Measurements from ENCODE around the gene MPO. TPM values are rescaled to one million over a fixed set of nuclear protein-coding genes. Genes with fewer than 3 reads are reported as not detected.
A peak's percentile ranks its signal among the peaks of the same experiment; 100 is the strongest.

The MPO gene
- not detected in 2 replicates for total RNA-seq
- long read RNA-seq = 0 reads

- H3K36me3 Mint-ChIP-seq (ENCODE audit: unreplicated experiment) = no peaks in the 10 kb centered on the region
- no peak within 1 kb of the TSS for H3K27ac Mint-ChIP-seq (ENCODE audit: unreplicated experiment)
- H3K9me3 Mint-ChIP-seq (ENCODE audit: unreplicated experiment) = no peaks in the 10 kb centered on the region
- peak; percentile 69 for DNase-seq (ENCODE audit: extremely low spot score, unreplicated experiment)
- no peak for TF ChIP-seq CTCF (IDR thresholded peaks at IDR 0.05)
- H3K4me1 Mint-ChIP-seq (ENCODE audit: unreplicated experiment) = peaks cover 2% of the 10 kb centered on the region
- no peaks in the 10 kb centered on the region for H3K27me3 Mint-ChIP-seq (ENCODE audit: unreplicated experiment)
- H3K4me3 Mint-ChIP-seq (ENCODE audit: unreplicated experiment) = no peak within 1 kb of the TSS
These were observed at the start of gene MPO for GRCh38 chr17:58280480-58281217. MPO (minus strand) TSS chr17:58280935; CDS start chr17:58280758, 177 bp downstream.

- Mint-ChIP-seq H3K4me1 (ENCODE audit: unreplicated experiment) (no peaks in the 10 kb centered on the region), H3K27ac (ENCODE audit: unreplicated experiment) (no peak overlapping the region), H3K9me3 (ENCODE audit: unreplicated experiment) (no peaks in the 10 kb centered on the region), H3K4me3 (ENCODE audit: unreplicated experiment) (no peak overlapping the region), H3K27me3 (ENCODE audit: unreplicated experiment) (peaks cover 8% of the 10 kb centered on the region), H3K36me3 (ENCODE audit: unreplicated experiment) (no peaks in the 10 kb centered on the region)
- TF ChIP-seq CTCF (IDR thresholded peaks at IDR 0.05) = no peak
- DNase-seq (ENCODE audit: extremely low spot score, unreplicated experiment) = no peak
These were observed 49.2 kb upstream of the MPO start for GRCh38 chr17:58329810-58330537.

- H3K4me1 Mint-ChIP-seq (ENCODE audit: unreplicated experiment) = no peaks in the 10 kb centered on the region
- H3K36me3 Mint-ChIP-seq (ENCODE audit: unreplicated experiment) = no peaks in the 10 kb centered on the region
- H3K9me3 Mint-ChIP-seq (ENCODE audit: unreplicated experiment) = no peaks in the 10 kb centered on the region
- H3K27me3 Mint-ChIP-seq (ENCODE audit: unreplicated experiment) = peaks cover 8% of the 10 kb centered on the region
- no peak overlapping the region for H3K4me3 Mint-ChIP-seq (ENCODE audit: unreplicated experiment)
- DNase-seq (ENCODE audit: extremely low spot score, unreplicated experiment) = no peak
- H3K27ac Mint-ChIP-seq (ENCODE audit: unreplicated experiment) = no peak overlapping the region
- no peak for TF ChIP-seq CTCF (IDR thresholded peaks at IDR 0.05)
These were observed 48.5 kb upstream of the MPO start for GRCh38 chr17:58329035-58329809.

- no peak for TF ChIP-seq CTCF (IDR thresholded peaks at IDR 0.05)
- Mint-ChIP-seq H3K27me3 (ENCODE audit: unreplicated experiment) (peaks cover 10% of the 10 kb centered on the region), H3K36me3 (ENCODE audit: unreplicated experiment) (no peaks in the 10 kb centered on the region), H3K4me3 (ENCODE audit: unreplicated experiment) (no peak within 1 kb of the TSS), H3K27ac (ENCODE audit: unreplicated experiment) (no peak within 1 kb of the TSS), H3K4me1 (ENCODE audit: unreplicated experiment) (no peaks in the 10 kb centered on the region), H3K9me3 (ENCODE audit: unreplicated experiment) (no peaks in the 10 kb centered on the region)
- DNase-seq (ENCODE audit: extremely low spot score, unreplicated experiment) = no peak
These were observed 47.7 kb upstream of the MPO start, which contains the start of gene TSPOAP1 for GRCh38 chr17:58328195-58329034. TSPOAP1 (minus strand) TSS chr17:58328795; CDS start chr17:58327920, 875 bp downstream.
